ENCODE results near the gene COL4A4.

GRCh38 chr2:227058888-227059399, 105.1 kb downstream of the COL4A4 start:
- TF ChIP-seq CTCF (IDR thresholded peaks at IDR 0.05; ENCODE audit: extremely low read depth in 1 of 2, insufficient read depth in 1 of 2, low read depth in 1 of 2, low read length in 2 of 2): no peak
- TF ChIP-seq POLR2A (IDR thresholded peaks at IDR 0.05; ENCODE audit: low read depth, low read length): no peak
- TF ChIP-seq, protein P1, sequence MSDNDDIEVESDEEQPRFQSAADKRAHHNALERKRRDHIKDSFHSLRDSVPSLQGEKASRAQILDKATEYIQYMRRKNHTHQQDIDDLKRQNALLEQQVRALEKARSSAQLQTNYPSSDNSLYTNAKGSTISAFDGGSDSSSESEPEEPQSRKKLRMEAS (IDR thresholded peaks at IDR 0.05; ENCODE audit: insufficient read depth, insufficient read length): no peak
